GM18907 (cell line): ENCODE results near the gene MCC.

Experiments used
- ATAC-seq: cut with Tn5 transposase; IDR thresholded peaks from one replicate; pipeline ENCODE4 v1.9.1; 2021; ENCODE audit warnings: mild to moderate bottlenecking, moderate library complexity; ENCODE audit not compliant: unreplicated experiment

Gene MCC

DNA sequence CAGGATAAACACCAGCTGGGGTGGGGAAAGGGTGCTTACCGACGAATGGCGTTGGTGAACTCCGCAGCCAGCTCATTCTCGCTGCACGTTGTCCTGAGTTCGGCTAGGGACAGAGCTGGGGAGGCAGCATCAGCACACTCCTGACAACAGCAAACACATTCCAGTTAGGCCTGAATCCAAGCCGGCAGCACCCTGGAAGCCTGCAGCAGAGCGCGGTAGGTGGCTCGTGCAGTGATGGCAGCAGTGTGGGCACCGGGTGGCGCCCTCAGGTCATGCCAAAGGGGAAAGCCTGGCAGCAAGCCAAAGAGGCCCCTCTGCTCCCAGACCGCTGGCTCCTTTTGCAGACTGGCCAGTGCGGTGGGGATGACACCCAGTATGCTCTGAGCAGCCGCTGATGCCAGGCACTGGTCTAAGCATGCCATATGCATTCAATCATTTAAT, 444.7 kb downstream of the MCC start:
- ATAC-seq = no peak

DNA sequence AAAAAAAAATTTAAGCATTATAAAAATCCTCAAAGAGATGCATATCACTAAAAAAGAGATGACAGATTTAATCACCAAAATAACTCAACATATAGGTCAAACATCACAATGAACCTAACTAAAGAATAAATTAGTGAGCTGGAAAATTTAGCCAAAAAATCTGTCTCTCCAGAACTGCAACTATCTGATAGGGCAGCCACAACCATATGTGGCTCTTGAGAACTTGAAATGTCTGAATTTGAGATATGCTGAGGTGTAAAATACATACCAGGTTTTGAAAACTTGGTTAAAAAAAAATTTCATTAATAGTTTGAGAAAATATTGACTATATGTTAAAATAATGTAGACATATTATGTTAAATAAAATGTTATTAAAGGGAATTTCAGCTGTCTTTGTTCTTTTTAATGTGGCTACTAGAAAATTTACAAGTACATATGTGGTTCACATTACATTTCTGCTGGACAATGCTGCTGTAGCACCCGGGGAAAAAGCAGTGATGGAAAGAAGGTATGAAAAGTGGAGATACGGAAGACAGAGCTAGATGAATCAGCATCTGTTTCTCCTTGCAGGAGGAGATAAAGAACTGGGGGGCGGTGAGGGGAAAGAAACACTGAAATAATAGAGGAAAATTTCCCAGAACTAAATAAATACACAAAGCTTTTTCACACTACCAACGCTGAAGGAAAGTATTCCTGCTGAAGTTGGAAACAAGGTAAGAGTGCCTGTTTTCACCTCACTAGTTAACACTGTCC, 445.6 kb downstream of the MCC start:
- ATAC-seq = no peak

DNA sequence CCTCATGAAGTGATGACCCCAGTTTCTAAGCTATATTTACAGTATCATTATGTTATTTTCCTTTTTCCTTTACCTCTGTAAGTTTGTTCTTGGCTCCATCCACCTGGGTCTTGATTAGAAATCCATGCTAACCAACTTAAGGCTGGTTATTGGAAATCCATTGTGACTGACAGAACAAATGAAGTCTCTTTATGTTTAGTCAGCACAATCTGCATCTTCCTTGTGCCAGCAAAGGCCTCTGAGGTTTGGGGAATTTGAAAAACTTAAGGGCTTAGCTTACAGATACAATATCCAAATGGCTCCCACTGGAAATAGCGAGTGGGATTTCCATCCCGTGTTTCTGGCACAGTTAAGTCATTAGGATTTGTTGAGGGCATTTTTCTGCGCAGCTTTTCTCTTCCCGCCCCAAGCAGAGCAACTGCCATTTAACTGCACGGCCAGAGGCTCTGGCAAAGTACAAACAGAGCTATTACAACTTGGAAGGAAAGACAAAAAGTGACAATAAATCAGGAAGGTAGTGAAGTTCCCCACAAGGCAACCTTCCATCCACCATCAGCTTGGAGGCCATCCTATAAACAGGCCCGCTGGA, 447.5 kb downstream of the MCC start:
- ATAC-seq = no peak

GRCh38 chr5:113039934-113040285, 448.3 kb downstream of the MCC start:
- ATAC-seq = no peak

- no peak for ATAC-seq
Observed at GRCh38 chr5:113039229-113039933, 448.9 kb downstream of the MCC start.

- ATAC-seq = no peak
Observed at GRCh38 chr5:113038714-113039113, 449.5 kb downstream of the MCC start.

DNA sequence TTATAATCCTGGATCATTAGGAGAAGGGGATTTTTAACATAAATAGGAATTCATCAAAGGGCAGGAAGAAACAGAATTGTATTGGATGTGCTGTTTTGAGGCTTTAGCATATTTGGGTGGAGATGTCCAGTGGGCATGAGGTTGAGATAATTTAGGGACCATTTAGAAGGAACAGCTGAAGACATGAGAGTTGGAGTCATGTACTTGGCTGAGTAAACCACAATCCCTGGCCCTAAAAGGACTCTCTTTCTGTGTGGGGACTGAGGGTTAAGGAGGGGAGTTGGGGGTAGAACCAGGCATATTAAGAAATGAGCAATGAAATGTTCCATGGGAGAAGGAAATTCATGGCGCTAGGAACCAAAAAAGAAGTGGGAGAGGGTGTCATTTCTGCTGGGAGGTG, 450.1 kb downstream of the MCC start:
- no peak for ATAC-seq

DNA sequence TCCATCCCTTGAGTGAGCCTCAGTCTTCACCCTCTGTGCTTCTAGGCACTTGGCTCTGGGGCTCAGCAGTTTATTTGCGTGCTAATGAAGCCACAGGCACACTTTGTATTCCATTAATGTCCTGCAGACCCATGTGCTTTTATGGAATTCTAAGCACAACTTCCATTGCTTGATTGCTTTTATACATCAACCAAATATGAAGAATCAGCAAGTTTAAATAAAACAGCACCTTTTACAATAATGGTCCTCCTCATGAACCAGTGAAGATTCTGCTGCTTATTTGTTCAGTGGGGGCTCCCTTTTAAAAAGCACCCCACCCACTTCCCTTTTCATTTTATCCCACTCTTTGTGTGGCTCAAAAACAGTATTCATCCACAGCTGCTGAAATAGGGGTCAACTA, 451.4 kb downstream of the MCC start:
- no peak for ATAC-seq

DNA sequence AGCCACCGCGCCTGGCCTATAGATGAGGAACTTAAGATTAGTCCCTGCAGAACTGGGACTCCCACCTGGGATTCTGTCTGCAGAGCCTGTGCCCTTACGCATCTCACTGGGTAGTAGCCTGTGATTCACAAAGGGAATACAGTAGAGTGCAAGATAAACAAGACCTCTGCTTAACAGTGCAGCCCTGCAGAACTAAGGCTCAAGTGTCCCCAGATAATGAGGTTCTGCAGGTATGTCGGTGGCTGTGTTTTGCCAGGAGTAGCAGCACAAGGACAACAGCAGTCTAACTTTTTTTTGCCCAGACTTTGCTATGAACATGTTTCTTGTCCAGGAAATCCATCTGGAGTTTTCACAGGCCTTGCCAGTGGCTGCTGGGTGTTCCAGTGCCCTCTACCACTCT, 451.9 kb downstream of the MCC start:
- no peak for ATAC-seq

DNA sequence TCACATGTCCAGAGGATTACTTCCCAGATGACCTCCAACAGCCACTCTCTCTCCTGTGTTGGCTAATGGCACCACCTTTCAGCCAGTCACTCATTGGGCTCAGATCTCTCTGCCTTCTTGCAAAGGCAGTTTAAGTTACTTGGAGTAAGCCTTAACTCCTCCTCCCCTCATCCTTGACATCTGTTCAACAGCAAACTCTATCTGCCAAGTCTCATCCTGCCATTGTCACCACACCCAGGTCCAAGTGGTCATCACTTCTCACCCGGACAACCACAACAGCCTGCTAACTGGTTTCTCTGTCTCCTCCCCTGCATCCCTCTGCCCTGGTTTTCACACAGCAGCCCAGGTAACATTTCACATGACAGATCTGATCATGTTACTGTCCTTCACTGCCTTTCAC, 453.2 kb downstream of the MCC start:
- no peak for ATAC-seq

DNA sequence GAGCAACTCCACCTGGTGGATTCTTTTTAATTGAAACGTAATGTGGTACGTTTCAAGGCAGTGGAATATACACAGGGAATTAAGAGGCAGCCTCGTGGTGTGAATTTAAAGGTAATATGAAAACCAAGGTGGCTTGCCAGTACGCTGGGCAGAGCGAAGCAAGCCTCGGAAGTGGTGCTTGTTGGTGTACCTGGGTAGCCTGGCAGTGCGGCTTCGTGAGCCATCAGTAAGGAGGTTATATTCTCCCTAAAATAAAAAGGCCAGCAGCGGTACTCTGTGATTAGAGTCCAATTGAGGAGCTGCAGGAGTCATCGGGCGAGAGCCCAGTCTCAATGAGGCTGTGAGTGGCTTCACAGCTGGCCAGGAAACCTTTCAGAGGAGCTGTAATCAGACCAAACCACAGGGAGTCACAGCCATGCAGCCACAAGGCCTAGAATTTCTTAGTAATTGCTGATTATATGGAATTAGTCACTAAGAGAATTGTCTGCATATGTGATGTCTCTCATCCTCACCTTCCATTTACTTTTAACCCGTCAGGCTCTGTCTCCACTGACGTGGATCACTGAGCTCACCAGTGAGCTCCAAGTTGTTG, 454.0 kb downstream of the MCC start:
- ATAC-seq = no peak

DNA sequence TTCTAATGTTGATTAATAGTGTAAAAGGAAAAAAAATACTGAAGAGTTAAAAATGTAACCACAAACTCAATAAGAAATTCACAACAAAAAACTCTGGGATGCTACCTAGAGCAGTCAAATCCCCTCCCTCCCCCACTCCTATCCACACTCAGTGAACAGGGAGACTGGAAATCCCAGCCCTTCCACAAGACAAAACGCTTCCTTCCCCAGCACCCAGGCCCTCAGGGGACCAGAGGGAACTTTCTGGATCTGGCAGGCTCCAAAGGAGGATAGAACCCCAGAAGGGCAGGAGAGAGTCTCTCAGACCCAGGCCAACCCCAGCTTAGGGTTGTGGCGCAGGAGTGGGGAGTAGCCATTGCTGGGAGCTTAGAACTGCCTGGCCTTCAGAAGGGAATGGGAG, 456.7 kb downstream of the MCC start:
- no peak for ATAC-seq

DNA sequence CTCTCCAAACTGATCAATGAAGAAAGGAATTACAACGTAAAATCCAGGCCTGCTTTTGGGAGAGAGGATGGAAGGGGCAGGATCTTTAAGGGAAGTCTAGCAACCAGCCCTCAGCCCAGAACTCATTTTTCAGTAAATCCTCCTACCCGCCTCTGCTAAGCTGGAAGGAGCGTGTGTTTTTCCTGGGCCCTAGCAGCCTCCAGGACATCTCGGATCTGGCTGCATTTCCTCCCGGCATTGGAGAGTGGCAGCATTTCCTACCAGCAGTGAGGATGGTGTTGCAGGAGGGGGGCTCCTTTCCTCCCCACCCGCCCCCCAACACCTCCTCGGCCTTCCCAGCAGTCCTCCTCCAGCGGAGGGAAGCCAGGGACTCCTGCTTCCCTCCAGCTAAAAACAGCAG, 457.1 kb downstream of the MCC start:
- no peak for ATAC-seq

- ATAC-seq = no peak
Observed at GRCh38 chr5:113029614-113030013, 458.6 kb downstream of the MCC start.

GRCh38 chr5:113027431-113027830, 460.8 kb downstream of the MCC start:
- no peak for ATAC-seq

GRCh38 chr5:113027015-113027414, 461.2 kb downstream of the MCC start:
- ATAC-seq = no peak

- ATAC-seq = no peak
Observed at GRCh38 chr5:113026211-113026610, 462.0 kb downstream of the MCC start.

GRCh38 chr5:113025596-113025995, 462.7 kb downstream of the MCC start:
- ATAC-seq = no peak

DNA sequence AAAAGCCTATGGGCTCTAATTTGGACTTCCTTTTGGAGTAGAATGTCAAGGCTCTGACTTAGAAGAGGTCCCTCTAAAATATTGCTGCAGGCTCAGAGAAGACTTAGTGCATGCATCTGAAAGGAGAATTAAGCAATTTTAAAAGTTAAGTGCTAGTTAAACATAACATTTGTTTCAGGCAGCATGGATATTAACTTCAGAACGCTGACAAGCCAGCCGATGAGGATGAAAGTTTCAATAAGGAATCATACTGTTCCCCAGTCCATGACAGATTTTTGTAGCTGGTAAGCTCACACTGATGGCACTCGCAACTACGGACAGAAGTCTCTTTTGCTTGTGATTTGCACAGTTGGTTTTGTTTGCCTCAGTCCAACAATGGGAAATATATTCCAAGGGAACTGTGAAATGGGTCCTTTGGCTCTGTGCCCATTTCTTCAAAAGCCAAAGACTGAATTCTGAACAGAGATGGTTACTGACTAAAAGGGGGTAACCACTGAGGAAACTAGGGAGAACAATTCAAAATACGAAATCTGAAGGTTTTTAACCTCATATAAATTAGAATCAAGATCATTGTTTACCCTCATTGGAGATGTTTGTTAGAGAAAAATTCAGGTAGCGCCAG, 464.1 kb downstream of the MCC start:
- ATAC-seq = no peak

- peak; percentile 89 for ATAC-seq
Observed at GRCh38 chr5:113022661-113023060, 465.6 kb downstream of the MCC start.

DNA sequence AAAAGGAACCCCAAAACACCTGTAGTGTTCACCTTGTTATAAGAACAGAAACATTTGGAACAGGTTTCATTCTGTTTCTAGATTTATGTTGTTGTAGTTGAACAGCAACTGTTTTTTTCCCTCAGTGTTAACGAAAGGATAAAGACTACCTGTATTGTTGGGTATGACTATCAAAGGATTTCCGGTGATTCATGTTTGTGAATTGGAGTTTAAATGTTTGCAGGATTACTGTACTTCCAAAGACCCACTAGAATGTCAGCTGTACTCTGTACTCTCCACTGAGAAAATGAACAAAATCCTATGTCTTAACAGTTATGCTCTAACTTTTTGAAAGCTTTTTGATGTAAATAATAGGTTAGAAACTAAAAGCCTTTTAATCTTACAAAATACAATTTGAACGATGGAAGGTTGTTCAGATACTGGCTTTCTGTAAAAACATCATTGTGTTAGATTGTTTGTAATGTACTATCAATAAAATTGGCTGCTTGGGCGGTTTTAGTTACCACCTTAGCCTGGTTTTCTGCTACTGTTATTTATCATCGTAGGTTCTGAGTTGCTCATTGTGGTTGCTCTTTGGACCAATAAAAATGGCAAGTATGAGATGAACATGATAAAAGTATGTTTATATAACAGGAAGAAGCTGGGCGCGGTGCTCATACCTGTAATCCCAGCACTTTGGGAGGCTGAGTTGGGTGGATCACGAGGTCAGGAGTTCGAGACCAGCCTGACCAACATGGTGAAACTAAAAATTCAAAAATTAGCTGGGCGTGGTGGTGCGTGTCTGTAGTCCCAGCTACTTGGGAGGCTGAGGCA, 467.6 kb downstream of the MCC start:
- ATAC-seq = no peak
